SU-DHL-6 (cell line): ENCODE measurements around the gene MICALL1.

Source experiments
- H2AFZ ChIP-seq: fragments of 200-600 bp; sonication (generic); 2 replicates; pipeline ENCODE4 v1.6.1; 2014; ENCODE audit warnings: low read depth, mild to moderate bottlenecking, moderate library complexity, mixed read lengths, antibody characterized with exemption, low read length; ENCODE audit not compliant: severe bottlenecking
- H3F3A ChIP-seq: fragments of 200-600 bp; shearing (Covaris generic); 2 replicates; pipeline ENCODE4 v1.6.0; 2016; ENCODE audit warnings: antibody characterized with exemption, mild to moderate bottlenecking; ENCODE audit not compliant: insufficient read depth
- H3K27ac ChIP-seq: fragments of 200-600 bp; sonication (generic); 2 replicates; pipeline ENCODE4 v1.5.1; 2016; ENCODE audit warnings: low read depth, mild to moderate bottlenecking, low read length, moderate library complexity, mixed read lengths
- H3K27me3 ChIP-seq: fragments of 200-600 bp; sonication (generic), shearing (Covaris generic); 2 replicates; pipeline ENCODE4 v1.6.0; 2014; ENCODE audit warnings: mild to moderate bottlenecking, low read length
- H3K36me3 ChIP-seq: fragments of 200-600 bp; sonication (generic); 2 replicates; pipeline ENCODE4 v1.6.1; 2014; ENCODE audit warnings: mild to moderate bottlenecking, low read length, mixed read lengths
- H3K4me2 ChIP-seq: fragments of 300-600, 200-600 bp; shearing (Covaris generic), sonication (generic); 2 replicates; pipeline ENCODE4 v1.6.0; 2014; ENCODE audit warnings: low read length, low read depth, mild to moderate bottlenecking; ENCODE audit not compliant: poor library complexity, severe bottlenecking
- H3K4me3 ChIP-seq: fragments of 200-600 bp; sonication (generic); 2 replicates; pipeline ENCODE4 v1.5.1; 2014; ENCODE audit warnings: antibody characterized with exemption, low read length, mild to moderate bottlenecking, mixed read lengths; ENCODE audit not compliant: insufficient read depth, poor library complexity, severe bottlenecking
- H3K79me2 ChIP-seq: fragments of 200-600 bp; sonication (generic); 2 replicates; pipeline ENCODE4 v1.6.1; 2014; ENCODE audit warnings: mild to moderate bottlenecking, low read length, moderate library complexity; ENCODE audit not compliant: insufficient read depth
- H3K9ac ChIP-seq: fragments of 200-600 bp; sonication (generic); 2 replicates; pipeline ENCODE4 v1.7.0; 2014; ENCODE audit warnings: mild to moderate bottlenecking, low read length
- H3K9me2 ChIP-seq: fragments of 200-600 bp; sonication (generic); replicated peaks from 2 replicates; pipeline ENCODE4 v1.6.1; 2014; ENCODE audit warnings: low read length; ENCODE audit not compliant: insufficient read depth
- H3K9me3 ChIP-seq: fragments of 200-600 bp; sonication (generic); 2 replicates; pipeline ENCODE4 v1.6.1; 2014; ENCODE audit warnings: low read length, mixed read lengths; ENCODE audit not compliant: insufficient read depth
- H4K20me1 ChIP-seq: fragments of 200-600 bp; sonication (generic); 2 replicates; pipeline ENCODE4 v1.6.1; 2014; ENCODE audit warnings: low read depth, mild to moderate bottlenecking, antibody characterized with exemption, low read length, moderate library complexity, mixed read lengths
- EZH2phosphoT487 ChIP-seq: fragments of 200-600 bp; sonication (generic), shearing (Covaris generic); conservative IDR thresholded peaks from 2 replicates; pipeline ENCODE4 v1.6.1; 2018; ENCODE audit warnings: mild to moderate bottlenecking, antibody characterized with exemption, low read length, moderate library complexity, mixed read lengths
- TF ChIP-seq, protein P1 (sequence below): fragments of 200-600 bp; sonication (generic); IDR thresholded peaks from one replicate; pipeline ENCODE4 v1.5.1; 2017; ENCODE audit warnings: antibody characterized with exemption, mild to moderate bottlenecking, low read length, moderate library complexity; ENCODE audit not compliant: insufficient read depth, poor library complexity, severe bottlenecking

The MICALL1 gene

DNA sequence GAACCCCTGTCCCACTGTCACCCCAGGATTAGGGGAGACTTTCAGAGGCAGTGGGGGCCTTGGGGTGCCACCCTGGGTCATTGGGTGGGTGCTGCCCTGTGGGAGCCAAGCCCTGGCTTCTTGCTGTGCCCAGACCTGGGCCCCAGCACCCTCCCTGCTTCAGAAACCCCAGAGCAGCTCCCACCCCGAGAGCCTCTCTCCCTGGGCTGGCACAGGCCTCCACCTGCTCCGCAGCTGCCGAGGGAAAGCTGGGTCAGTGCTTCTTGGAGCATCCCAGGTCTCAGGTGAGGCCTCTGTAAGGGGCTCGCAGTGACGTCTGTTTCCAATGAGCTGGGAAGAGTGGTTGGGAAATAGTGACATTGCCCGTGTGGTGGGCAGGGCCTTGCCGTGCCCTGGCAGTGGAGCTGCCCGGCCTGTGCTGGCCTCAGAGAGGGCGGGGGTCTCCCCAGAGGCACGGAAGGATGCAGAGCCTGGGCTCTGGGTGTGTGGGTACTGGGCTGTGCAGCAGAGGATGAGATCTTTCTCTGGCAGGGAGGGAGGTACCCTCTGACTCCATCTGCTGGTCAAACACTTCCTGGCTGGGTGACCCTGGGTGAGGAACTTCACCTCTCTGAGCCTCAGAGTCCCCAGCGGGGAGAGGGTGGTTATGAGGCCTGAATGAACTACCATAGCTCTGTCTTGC lies 24.3 kb downstream of the MICALL1 start:
- no peak overlapping the region for H3K9ac ChIP-seq
- no peaks in the 10 kb centered on the region for H3K9me2 ChIP-seq
- no peaks in the 10 kb centered on the region for H3F3A ChIP-seq
- no peak overlapping the region for H3K4me3 ChIP-seq
- H3K27ac ChIP-seq, result no peak overlapping the region
- no peak overlapping the region for H3K4me2 ChIP-seq
- TF ChIP-seq, protein P1, sequence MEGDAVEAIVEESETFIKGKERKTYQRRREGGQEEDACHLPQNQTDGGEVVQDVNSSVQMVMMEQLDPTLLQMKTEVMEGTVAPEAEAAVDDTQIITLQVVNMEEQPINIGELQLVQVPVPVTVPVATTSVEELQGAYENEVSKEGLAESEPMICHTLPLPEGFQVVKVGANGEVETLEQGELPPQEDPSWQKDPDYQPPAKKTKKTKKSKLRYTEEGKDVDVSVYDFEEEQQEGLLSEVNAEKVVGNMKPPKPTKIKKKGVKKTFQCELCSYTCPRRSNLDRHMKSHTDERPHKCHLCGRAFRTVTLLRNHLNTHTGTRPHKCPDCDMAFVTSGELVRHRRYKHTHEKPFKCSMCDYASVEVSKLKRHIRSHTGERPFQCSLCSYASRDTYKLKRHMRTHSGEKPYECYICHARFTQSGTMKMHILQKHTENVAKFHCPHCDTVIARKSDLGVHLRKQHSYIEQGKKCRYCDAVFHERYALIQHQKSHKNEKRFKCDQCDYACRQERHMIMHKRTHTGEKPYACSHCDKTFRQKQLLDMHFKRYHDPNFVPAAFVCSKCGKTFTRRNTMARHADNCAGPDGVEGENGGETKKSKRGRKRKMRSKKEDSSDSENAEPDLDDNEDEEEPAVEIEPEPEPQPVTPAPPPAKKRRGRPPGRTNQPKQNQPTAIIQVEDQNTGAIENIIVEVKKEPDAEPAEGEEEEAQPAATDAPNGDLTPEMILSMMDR, result no peak
- no peak for TF ChIP-seq EZH2phosphoT487
- no peak overlapping the region for H2AFZ ChIP-seq
- no peaks in the 10 kb centered on the region for H3K79me2 ChIP-seq
- no peaks in the 10 kb centered on the region for H4K20me1 ChIP-seq
- no peaks in the 10 kb centered on the region for H3K27me3 ChIP-seq
- no peaks in the 10 kb centered on the region for H3K36me3 ChIP-seq
- no peaks in the 10 kb centered on the region for H3K9me3 ChIP-seq

DNA sequence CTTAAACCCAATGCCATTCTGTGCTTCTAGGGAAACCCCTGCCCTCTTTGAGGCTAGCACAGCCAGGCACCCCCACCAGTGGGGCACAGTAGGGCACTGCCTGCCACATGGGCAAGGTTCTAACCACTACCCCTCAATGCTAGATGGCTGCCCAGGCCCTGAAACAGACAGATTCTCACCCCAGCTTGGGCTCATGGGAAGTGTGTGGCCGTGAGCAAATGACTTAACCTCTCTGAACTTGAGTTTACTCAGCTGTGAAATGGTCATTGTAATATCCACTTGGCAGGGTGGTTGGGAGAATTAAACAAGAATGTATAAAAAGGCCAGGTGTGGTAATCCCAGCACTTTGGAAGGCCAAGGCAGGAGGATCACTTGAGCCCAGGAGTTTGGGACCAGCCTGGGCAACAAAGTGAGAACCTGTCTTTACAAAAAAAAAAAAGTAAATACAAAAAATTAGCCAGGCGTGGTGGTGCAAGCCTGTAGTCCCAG lies 24.9 kb downstream of the MICALL1 start:
- Histone ChIP-seq H3K4me3 (no peak overlapping the region), H3F3A (no peaks in the 10 kb centered on the region), H3K27ac (no peak overlapping the region), H3K27me3 (no peaks in the 10 kb centered on the region), H4K20me1 (no peaks in the 10 kb centered on the region), H3K4me2 (no peak overlapping the region), H3K79me2 (no peaks in the 10 kb centered on the region), H3K9ac (no peak overlapping the region), H2AFZ (no peak overlapping the region), H3K9me2 (no peaks in the 10 kb centered on the region), H3K36me3 (no peaks in the 10 kb centered on the region), H3K9me3 (no peaks in the 10 kb centered on the region)
- TF ChIP-seq, protein P1, result no peak
- TF ChIP-seq EZH2phosphoT487, result no peak

DNA sequence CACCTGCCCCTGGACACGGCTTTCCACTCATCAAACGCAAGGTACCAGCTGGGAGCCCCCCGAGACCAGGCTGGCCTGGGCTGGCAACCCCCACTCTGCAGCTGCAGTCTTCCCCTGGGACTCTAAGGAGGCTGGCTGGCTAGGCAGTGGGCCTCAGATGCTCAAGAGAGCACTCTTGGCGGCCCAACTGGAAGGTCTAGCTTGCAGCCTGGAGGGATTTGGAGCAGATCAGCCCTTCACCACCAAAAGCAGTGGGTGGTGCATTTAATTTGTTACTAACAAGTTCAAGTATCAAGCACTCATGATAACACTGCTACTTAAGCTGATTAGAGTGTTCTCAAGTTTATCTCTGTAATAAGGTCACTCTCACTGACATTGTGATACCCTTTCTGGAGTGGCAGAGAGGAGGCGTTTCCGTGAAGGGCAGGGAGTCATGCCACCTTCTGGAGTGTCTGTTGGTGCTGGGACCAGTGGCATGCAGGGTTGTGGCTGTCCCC lies 25.8 kb downstream of the MICALL1 start:
- no peak overlapping the region for H2AFZ ChIP-seq
- no peaks in the 10 kb centered on the region for H4K20me1 ChIP-seq
- no peaks in the 10 kb centered on the region for H3K79me2 ChIP-seq
- H3K27ac ChIP-seq, result no peak overlapping the region
- no peaks in the 10 kb centered on the region for H3F3A ChIP-seq
- TF ChIP-seq EZH2phosphoT487, result no peak
- TF ChIP-seq, protein P1, result no peak
- no peak overlapping the region for H3K9ac ChIP-seq
- H3K9me2 ChIP-seq, result no peaks in the 10 kb centered on the region
- H3K9me3 ChIP-seq, result no peaks in the 10 kb centered on the region
- no peaks in the 10 kb centered on the region for H3K36me3 ChIP-seq
- H3K4me3 ChIP-seq, result no peak overlapping the region
- H3K4me2 ChIP-seq, result no peak overlapping the region
- H3K27me3 ChIP-seq, result no peaks in the 10 kb centered on the region
